Midbrain (tissue), 1 donor: ENCODE data around the gene TGFB2.
A peak's percentile ranks its signal among the peaks of the same experiment; 100 is the strongest.

ENCODE experiments used
- DNase-seq: peaks from one replicate; lab custom pipeline; 2025; lab: John Stamatoyannopoulos, UW

The TGFB2 gene

DNA sequence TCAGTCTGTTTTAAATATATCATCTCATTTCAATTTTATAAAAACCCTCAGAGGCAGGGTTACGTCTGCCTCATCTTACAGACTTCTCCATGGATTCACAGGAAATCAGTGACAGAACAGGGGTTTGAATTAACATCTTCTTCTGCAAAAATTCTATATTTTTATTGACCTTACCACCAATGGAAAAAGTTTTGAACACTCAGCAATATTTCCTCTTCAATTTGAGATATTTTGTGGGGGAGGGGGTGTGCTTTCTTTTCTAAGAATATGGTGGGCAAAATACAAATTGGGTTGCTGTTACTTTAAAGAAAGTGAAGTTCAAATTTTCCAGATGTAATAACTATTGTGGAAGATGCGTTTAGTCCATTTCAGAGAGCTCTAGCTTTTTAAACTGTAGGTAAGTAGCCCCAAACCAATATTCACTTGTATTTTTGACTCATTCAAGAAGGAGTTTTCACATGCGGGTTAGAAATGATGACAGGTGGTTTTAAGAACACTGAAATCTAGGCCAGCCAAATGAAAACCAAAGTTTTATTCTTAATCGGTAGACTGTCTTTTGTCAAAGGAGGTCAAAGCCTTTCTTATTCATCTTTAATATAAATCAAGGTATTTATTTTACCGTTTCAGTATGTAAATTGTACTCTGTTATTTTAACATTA, 17.4 kb downstream of the TGFB2 start:
- no peak for DNase-seq

GRCh38 chr1:218363141-218363540, 18.0 kb downstream of the TGFB2 start:
- no peak for DNase-seq

DNA sequence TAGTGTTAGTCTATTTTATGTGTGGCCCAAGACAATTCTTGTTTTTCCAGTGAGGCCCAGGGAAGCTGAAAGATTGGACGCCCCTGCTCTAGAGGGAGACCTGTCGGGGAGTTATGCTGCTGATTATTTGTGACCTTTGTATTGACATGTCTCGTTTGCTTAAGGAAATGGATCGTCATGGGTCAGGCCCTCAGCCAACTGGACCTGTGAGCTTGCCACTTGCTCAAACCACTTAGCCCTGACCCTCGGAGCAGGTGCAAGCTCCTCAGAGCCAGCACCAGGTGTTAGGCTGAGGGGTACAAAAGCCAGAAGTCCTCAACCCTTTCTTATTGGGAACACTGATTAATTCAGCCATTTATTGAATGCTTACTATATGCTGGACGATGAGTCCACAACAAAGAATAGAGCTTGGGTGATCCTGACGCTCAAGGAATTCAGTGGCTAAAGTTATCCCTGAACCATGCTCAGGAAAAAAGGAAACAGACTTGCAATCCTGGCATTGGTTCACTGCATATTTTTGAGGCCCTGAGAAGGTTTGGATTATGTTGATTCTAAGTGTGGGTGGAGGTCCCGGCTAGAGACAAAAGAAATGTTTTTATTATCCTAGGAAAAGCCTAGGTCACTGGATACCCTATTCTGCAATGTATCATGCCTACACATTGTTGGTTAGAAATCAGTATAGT, 19.0 kb downstream of the TGFB2 start:
- DNase-seq, result no peak

DNA sequence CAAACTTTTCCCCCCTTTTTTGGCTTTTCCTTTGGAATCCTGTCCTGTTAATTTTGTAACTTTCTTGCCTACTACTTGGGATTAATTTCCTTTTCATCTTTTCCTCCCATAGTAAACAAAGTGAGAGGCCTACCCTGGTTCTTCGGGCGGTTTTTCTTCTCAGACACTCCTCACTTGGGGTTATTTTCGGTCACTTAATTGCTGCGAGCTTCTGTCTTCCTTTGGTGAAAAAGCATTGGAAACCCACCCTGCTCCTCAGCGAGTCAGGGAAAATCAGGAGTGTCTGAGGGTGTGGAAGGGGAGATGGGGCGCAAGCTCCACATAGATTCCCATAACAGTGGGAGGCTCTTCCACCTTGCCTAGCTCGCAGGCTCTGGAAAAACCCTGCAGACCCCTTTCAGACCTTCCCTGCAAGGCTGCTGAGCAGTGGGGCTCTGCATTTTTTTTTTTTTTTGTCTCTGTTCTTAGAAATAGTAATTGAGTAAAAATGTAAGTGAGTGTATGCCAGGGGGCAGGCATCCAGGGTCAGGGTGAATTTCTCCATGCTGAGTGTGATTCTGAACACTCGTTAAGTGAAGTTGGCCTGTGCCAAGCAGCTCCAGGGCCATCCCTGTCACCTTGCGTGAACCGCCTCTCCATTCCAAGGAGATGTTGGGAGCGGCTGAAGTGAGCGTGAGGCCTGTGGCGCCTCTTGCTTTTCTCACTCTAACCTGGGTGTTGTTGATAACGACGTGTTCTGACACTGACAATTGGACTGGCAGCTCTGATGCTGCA, 20.3 kb downstream of the TGFB2 start:
- no peak for DNase-seq

DNA sequence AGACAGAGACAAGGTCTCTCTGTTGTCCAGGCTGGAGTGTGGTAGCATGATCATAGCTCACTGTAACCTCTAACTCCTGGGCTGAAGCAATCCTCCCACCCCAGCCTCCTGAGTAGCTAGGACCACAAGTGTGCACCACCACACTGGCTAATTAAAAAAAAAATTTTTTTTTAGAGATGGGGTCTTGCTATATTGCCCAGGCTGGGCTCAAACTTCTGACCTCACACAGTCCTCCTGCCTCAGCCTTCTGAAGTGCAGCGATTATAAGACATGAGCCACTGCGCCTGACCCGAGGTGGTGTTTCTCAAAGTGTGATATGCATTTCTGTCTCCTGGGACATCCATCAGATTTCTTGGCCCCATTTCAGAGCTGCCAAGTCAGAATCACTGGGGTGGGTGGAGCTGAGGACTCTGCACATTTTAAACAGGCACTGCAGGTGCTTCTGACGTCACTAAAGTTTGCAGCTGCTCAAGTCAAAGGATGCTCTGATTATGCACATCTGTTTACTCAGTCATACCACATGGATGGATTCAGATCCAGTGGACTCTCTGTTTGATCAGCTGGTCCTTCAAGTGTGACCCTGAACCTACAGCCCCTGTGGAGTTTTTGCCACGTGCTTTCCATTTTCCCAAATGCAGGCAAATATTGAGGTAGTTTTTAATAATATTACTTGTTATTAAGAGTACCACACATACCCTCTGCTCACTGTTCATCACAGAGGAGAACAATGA, 21.4 kb downstream of the TGFB2 start:
- DNase-seq, result no peak

DNA sequence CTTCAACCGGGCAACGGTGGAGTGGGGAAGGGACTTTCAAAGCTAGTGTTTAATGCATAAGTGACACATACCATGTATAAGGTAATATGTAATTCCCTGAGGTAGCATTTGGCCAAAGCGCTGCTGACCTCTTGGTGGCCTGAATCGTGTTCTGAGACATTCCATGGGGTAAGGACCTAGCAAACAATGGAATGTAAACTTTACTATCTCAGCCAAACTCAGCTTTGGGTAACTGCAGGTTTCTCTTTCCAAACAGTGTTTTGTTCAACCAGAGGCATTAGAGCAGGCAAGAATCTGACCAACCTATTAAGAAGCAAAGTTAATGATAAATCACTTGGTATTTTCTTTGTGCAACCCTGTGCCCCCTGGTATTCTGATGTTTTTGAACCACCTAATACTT, 22.0 kb downstream of the TGFB2 start:
- DNase-seq, result no peak

GRCh38 chr1:218368686-218369085, 23.6 kb downstream of the TGFB2 start:
- no peak for DNase-seq

DNA sequence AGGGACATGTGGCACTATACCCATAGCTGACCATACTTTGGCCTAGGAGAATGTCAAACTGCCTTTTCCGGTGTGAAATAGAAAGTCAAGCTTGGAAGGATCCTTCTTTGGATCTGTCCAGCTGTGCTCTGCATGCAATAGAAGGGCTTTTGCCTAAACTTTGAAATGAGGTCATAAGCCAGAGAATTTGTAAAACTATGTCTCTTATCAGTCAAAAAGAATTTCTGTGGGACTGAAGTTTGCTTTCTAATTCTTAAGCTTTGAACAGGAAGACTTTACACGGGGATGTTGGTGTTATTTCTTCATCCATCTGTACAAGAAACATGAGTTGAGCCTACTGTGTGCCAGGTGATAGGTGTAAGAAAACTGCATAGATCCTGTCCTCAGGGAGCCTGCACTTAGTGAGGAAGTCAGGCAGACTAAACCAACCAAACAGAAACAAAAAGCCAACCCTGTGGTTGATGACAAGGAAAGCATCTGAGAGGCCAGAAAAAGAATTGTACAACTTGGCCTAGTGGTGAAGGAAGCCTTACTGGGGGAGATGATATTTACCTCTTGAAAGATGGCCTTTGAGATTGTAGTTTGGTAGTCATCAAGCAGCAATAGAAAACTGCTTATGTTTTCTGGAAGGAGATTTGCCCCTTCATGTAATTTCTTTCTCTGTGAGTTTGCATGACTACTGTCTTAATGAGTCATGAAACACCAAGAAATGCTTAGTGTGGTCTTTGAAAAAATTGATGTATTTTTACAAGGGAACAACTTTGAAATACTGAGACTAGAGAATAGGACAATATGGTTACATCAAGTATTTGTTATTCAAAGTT, 24.8 kb downstream of the TGFB2 start:
- DNase-seq, result no peak

GRCh38 chr1:218371927-218372672, 27.0 kb downstream of the TGFB2 start:
- peak; percentile 68 for DNase-seq

- DNase-seq, result no peak
Observed at GRCh38 chr1:218374401-218375353, 29.5 kb downstream of the TGFB2 start.

- DNase-seq, result no peak
Observed at GRCh38 chr1:218376722-218377121, 31.6 kb downstream of the TGFB2 start.

DNA sequence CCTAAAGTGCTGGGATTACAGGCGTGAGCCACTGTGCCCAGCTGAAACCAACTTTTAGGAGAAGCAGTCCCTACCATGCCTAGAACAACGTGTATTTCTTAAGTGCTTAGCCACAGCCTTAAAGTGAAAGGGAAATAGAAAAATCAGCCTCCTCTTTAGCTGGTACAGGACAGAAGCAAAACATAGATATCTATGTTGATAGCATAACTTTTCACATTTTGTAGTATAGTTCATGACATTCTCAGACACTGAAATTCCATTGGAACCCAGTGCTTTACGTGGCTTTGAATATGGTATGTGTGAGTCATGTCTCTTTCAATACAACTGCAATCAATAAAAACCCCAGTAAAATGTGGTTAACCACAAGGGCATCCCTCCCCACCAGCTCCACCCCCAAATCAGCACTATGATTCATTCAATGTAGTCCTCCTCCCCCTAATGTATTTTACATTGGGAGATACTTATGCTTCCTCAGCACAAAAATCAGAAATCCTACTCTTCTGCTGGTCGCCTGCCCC, 32.1 kb downstream of the TGFB2 start:
- no peak for DNase-seq

DNA sequence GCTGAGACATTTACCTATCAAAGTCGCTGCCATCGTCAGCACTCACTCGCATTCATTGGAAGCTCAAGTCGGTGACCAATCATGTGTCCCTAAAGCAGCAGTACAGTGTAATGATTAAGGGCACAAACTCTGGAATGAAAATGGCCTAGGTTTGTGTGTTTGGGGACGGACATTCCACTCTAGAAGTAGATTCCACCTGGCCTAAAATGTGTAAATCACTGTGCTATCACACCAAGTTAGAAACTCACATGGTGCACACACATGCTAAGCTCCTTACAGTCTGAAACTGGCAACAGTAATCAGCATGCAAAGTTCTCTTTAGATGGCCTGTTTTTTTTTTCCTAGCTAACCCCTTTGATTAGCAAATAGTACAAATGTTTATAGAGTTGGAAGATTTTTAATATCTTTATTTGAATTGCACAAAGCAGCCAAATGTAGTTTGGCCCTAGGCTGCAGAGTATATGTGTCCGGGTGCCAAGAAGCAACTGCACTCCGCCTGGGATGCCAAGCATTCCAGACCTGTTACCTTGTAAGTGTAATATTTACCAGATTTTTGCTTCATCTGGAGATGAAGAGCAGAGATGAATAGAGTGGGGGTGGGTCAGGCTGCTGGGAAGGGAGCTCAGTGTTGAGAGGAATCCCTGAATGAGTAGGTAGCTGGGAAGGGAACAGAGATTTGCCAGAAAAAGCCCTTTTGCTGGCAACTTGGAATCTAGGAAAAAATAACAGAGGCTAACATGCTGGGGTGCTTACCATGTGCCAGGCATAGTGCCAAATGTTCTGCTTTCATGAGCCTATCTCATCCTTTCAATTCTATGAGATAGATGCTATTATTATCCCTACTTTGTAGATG, 35.2 kb downstream of the TGFB2 start:
- no peak for DNase-seq

DNA sequence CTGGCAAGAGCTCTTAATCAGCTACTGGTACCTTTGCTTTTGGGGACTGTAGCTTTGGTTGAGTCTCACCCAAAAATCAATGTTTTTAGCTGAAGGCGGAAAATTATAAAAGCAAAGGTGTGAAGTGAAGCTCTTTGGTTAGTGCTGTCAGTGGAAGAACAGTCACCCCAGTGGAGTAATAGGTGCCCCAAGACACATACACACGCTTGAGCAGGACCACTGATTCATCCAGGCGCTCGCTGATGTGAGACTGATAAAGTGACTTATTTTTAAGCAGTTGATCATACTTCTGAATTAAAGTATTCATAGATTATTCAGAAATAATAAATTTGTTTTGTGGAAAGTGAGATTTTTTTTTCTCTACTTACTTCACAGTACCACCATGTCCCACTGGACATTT, 37.1 kb downstream of the TGFB2 start:
- DNase-seq, result no peak

DNA sequence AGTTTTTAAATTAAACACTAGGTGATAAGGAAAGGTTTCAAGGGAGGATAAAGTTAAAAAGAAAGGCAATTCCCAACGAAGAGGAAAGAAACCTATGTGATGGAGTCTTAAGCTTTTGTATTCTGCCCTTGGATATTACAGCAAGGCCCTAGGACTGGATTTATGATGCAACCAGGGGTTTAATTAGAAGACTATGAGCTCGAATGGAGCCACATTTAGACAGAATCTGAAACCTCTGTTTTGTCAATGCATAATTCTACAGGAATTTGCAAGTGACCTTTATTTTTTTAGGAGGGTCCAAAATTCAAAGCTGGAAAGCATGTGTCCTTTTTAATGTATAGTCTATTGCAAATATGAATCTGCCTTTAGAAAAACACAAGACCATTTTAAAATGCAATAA, 37.9 kb downstream of the TGFB2 start:
- DNase-seq, result no peak

DNA sequence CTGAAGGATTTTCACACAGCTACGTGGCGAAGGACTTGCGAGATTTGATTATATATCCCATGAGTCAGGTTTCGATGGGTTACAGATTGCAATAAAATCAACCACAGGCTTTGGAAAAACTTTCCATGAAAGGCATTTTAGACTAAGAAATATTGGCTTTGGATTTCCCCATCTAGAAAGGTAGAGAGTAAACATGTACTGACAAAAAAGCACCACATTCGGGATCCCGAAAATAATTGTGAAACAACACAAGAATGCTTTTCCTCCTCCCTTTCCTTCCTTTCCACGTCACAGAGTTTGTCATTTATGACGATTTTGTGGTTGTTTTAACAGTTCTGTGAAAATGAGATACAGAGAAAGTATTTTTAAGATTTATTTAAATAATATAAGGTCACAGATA, 38.5 kb downstream of the TGFB2 start:
- no peak for DNase-seq

DNA sequence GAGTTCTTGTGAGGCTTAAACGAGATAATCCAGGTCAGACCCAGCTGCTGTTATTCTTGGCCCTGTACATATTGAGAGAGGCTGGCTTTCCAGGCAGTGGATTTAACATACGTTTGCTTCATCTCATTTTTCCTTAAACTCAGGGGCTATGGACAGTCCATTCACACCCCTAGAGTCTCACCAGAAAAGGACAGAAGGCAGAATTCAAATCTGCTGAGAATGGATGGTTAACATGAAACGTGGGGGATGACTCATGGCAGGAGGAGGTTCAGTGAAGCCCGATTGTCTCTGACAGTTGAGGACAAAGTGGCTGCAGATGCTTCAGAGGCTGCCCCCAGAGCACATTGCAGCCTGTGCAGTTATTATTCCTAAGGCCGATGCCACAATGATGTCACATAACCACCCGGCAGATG, 39.5 kb downstream of the TGFB2 start:
- DNase-seq, result no peak

DNA sequence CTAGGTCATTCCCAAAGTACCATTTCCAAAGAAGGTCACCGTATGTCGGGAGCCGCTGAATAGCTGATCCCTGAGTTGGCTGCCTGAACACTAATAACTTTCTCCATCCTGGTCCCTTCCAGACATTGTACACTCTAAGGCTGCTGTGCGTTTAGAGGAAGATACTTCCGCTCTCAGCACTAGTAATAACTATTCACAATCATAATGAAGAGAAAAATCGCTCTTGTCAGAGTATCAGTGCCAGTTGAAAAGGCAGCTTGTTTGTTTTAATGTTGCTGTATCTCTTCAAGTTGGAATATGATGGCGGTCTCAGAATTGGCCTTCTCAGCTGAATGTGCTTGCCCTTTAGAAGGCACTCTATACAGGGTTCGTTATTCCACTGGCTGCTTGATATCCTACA, 43.5 kb downstream of the TGFB2 start:
- no peak for DNase-seq

GRCh38 chr1:218390618-218391017, 45.5 kb downstream of the TGFB2 start:
- no peak for DNase-seq
